ENCODE results near the gene ADGRE2.

Gene ADGRE2

GRCh38 chr19:14694641-14695266 lies 83.6 kb downstream of the ADGRE2 start:
- H3K9me3 ChIP-seq (ENCODE audit: control insufficient read depth, low read length): no peaks in the 10 kb centered on the region
- no peaks in the 10 kb centered on the region for H3K27me3 ChIP-seq (replicated peaks; ENCODE audit: control insufficient read depth, insufficient read depth, low read length)
- H3K36me3 ChIP-seq (ENCODE audit: control insufficient read depth, insufficient read depth, low read length, severe bottlenecking): peaks cover 47% of the 10 kb centered on the region
- no peak for DNase-seq (ENCODE audit: low read depth)
- no peak overlapping the region for H3K9ac ChIP-seq (ENCODE audit: low read length)
- H3K4me1 ChIP-seq (ENCODE audit: control insufficient read depth, insufficient read depth, low read length): peaks cover 6% of the 10 kb centered on the region
- H3K4me3 ChIP-seq (ENCODE audit: low read length): no peak overlapping the region

DNA sequence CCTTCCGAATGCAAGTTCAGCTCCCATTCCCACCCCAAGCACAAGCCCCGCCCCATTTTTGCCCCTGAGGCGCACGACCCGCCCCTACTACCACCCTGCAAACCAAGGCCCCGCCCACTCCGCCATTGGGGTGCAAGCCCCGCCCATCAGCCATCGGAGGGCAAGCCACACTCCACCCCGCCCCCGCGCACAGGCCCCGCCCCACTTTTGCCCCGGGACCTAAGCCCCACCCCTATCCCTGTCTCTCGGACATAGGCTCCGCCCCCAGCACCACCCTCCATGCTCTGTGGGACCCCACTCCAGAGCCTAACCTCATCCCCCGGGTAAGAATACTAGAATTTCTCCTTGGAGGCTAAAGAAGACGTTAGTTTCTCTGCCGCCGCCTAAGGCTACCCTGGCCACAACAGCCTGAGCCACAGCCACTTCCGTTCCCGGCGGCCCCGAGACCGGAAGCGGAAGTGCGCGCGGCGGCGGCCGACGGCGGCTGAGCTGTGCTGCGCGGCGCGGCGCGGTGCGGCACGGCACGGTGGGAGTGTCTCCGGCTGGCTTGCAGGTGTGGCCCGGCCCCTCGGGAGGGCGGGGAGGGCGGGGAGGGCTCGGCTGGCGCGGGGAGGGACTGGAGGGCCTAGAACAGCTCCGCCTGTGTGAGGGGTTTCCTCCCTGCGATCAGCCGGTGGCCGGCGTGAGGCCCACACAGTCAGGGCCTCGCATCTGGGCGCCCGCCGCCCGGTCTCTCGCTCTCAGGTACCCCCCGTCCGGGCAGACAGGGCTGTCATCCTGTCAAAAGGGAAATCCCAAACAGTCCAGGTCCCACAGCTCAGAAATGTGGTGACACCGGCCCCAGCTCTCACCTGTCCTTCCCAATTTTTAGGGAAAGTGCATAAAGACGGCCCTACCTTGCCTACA lies 88.5 kb downstream of the ADGRE2 start, which contains the start of gene ZNF333:
ZNF333 (plus strand) TSS at position 451 of the 906 bp plus-strand sequence. CDS start 3,444 bp downstream, outside the sequence.
- H3K4me1 ChIP-seq (ENCODE audit: control insufficient read depth, insufficient read depth, low read length): peaks cover 6% of the 10 kb centered on the region
- peaks cover 6% of the 10 kb centered on the region for H3K36me3 ChIP-seq (ENCODE audit: control insufficient read depth, insufficient read depth, low read length, severe bottlenecking)
- peak within 1 kb of the TSS; percentile 86 for H3K9ac ChIP-seq (ENCODE audit: low read length)
- peak within 1 kb of the TSS; percentile 86 for H3K4me3 ChIP-seq (ENCODE audit: low read length)
- no peaks in the 10 kb centered on the region for H3K27me3 ChIP-seq (replicated peaks; ENCODE audit: control insufficient read depth, insufficient read depth, low read length)
- H3K9me3 ChIP-seq (ENCODE audit: control insufficient read depth, low read length): no peaks in the 10 kb centered on the region
- peak; percentile 98 for DNase-seq (ENCODE audit: low read depth)

DNA sequence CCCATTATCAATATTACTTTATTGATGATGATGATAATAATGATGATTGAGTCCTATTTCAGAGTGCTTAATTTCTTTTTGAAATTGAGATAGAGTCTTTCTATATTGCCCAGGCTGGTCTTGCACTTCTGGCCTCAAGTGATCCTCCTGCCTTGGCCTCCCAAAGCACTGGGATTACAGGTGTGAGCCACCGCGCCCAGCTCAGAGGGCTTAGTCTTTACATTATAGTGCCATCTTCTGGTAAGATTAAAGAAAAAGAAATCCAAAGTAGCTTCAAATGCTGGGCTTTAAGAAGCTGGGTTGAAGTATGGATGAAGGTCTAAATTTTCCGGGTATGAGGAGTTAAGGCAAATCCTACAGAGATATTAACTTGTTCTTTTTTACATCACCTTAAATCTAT lies 91.9 kb downstream of the ADGRE2 start:
- H3K36me3 ChIP-seq (ENCODE audit: control insufficient read depth, insufficient read depth, low read length, severe bottlenecking): no peaks in the 10 kb centered on the region
- no peak overlapping the region for H3K4me3 ChIP-seq (ENCODE audit: low read length)
- peaks cover 6% of the 10 kb centered on the region for H3K4me1 ChIP-seq (ENCODE audit: control insufficient read depth, insufficient read depth, low read length)
- peak; percentile 36 for DNase-seq (ENCODE audit: low read depth)
- H3K9ac ChIP-seq (ENCODE audit: low read length): no peak overlapping the region
- H3K27me3 ChIP-seq (replicated peaks; ENCODE audit: control insufficient read depth, insufficient read depth, low read length): peaks cover 2% of the 10 kb centered on the region
- no peaks in the 10 kb centered on the region for H3K9me3 ChIP-seq (ENCODE audit: control insufficient read depth, low read length)

- H3K9ac ChIP-seq (ENCODE audit: low read length): no peak overlapping the region
- H3K36me3 ChIP-seq (ENCODE audit: control insufficient read depth, insufficient read depth, low read length, severe bottlenecking): no peaks in the 10 kb centered on the region
- no peaks in the 10 kb centered on the region for H3K9me3 ChIP-seq (ENCODE audit: control insufficient read depth, low read length)
- no peak overlapping the region for H3K4me3 ChIP-seq (ENCODE audit: low read length)
- no peaks in the 10 kb centered on the region for H3K4me1 ChIP-seq (ENCODE audit: control insufficient read depth, insufficient read depth, low read length)
- DNase-seq (ENCODE audit: low read depth): no peak
- H3K27me3 ChIP-seq (replicated peaks; ENCODE audit: control insufficient read depth, insufficient read depth, low read length): peaks cover 12% of the 10 kb centered on the region
These were observed 94.9 kb downstream of the ADGRE2 start for GRCh38 chr19:14683439-14683838.

Data from adipocyte (in vitro differentiated cells).